Upper lobe of left lung (tissue), 4 donors: ENCODE results near the gene PTRH1.

Source experiments
- CTCF ChIP-seq, 6 experiments: fragments of 450-650 bp in 4 of 6; fragments of 200-600 bp in 2 of 6; sonication (generic) in 2 of 6; IDR thresholded peaks; one replicate each; pipeline ENCODE4 v1.5.1; 2016 to 2019; ENCODE audit warnings: antibody characterized with exemption in 6 of 6
- EP300 ChIP-seq, 4 donors: sonication (generic); formaldehyde crosslinking; IDR thresholded peaks; one replicate each; pipeline ENCODE4 v1.5.1; 2017; ENCODE audit warnings: antibody characterized with exemption in 4 of 4, control low read depth in 2 of 4
- POLR2A ChIP-seq, 4 donors: fragments of 450-650 bp; IDR thresholded peaks; one replicate each; pipeline ENCODE4 v1.5.1; 2016 to 2017; ENCODE audit warnings: antibody characterized with exemption in 4 of 4, mild to moderate bottlenecking in 2 of 4
- POLR2AphosphoS5 ChIP-seq, 2 donors: sonication (generic); formaldehyde crosslinking; IDR thresholded peaks; one replicate each; pipeline ENCODE4 v1.5.1; 2017; ENCODE audit warnings: antibody characterized with exemption in 2 of 2

GRCh38 chr9:127689329-127690000 is 26.0 kb downstream of the PTRH1 start:
- TF ChIP-seq POLR2A (IDR thresholded peaks at IDR 0.05) (no peak), POLR2AphosphoS5 (IDR thresholded peaks at IDR 0.05) (no peak), CTCF (IDR thresholded peaks at IDR 0.05) (no peak), EP300 (IDR thresholded peaks at IDR 0.05) (no peak)
